A204.1 (cell line): ENCODE measurements around the gene TMEM214.

ENCODE experiments used
- FAIRE-seq: peaks from 2 replicates; lab custom pipeline; 2012; peaks lifted over from hg19 to GRCh38; lab: Jason Lieb, UNC

TMEM214 gene

GRCh38 chr2:27039871-27040270 lies 7.1 kb downstream of the TMEM214 start:
- FAIRE-seq, result no peak

- FAIRE-seq, result no peak
Observed at GRCh38 chr2:27040282-27040681, 7.5 kb downstream of the TMEM214 start.

- no peak for FAIRE-seq
Observed at GRCh38 chr2:27041752-27042151, 9.0 kb downstream of the TMEM214 start.

- no peak for FAIRE-seq
Observed at GRCh38 chr2:27042159-27042661, 9.4 kb downstream of the TMEM214 start.

GRCh38 chr2:27042985-27043634 lies 10.3 kb downstream of the TMEM214 start:
- FAIRE-seq, result no peak

GRCh38 chr2:27049422-27050280 lies 16.9 kb downstream of the TMEM214 start:
- no peak for FAIRE-seq

GRCh38 chr2:27050281-27050995 lies 17.7 kb downstream of the TMEM214 start:
- peak; percentile 88 for FAIRE-seq

- FAIRE-seq, result no peak
Observed at GRCh38 chr2:27050996-27051901, 18.5 kb downstream of the TMEM214 start, which contains the start of gene AGBL5. TSS of gene AGBL5 (plus strand) at chr2:27051668. CDS start at chr2:27052959, 1,291 bp downstream.

GRCh38 chr2:27051902-27052645 lies 19.3 kb downstream of the TMEM214 start:
- no peak for FAIRE-seq

- no peak for FAIRE-seq
Observed at GRCh38 chr2:27053321-27053720, 20.6 kb downstream of the TMEM214 start.

GRCh38 chr2:27053776-27054175 lies 21.0 kb downstream of the TMEM214 start:
- FAIRE-seq, result no peak

- no peak for FAIRE-seq
Observed at GRCh38 chr2:27054721-27055120, 22.0 kb downstream of the TMEM214 start.

- no peak for FAIRE-seq
Observed at GRCh38 chr2:27057184-27057583, 24.4 kb downstream of the TMEM214 start.

- FAIRE-seq, result no peak
Observed at GRCh38 chr2:27058210-27058609, 25.4 kb downstream of the TMEM214 start.

GRCh38 chr2:27059141-27059820 lies 26.5 kb downstream of the TMEM214 start:
- no peak for FAIRE-seq

GRCh38 chr2:27060323-27060722 lies 27.6 kb downstream of the TMEM214 start:
- no peak for FAIRE-seq

GRCh38 chr2:27065128-27065527 lies 32.4 kb downstream of the TMEM214 start:
- FAIRE-seq, result no peak

- FAIRE-seq, result no peak
Observed at GRCh38 chr2:27067385-27067784, 34.6 kb downstream of the TMEM214 start.

GRCh38 chr2:27069436-27069835 lies 36.7 kb downstream of the TMEM214 start:
- no peak for FAIRE-seq

GRCh38 chr2:27069961-27070618 lies 37.3 kb downstream of the TMEM214 start:
- no peak for FAIRE-seq
